Neural crest cell (in vitro differentiated cells): ENCODE data around the gene EPB41L2. TPM values are rescaled to one million over a fixed set of nuclear protein-coding genes. Genes with fewer than 3 reads are reported as not detected.

ENCODE experiments used
- DNase-seq: peaks from one replicate; pipeline ENCODE4 v3.0.0; 2021; ENCODE audit warnings: low read depth, mixed read lengths, low spot score
- H3K27ac Mint-ChIP-seq: one replicate; pipeline ENCODE4 v1.8.0; 2021; ENCODE audit warnings: mild to moderate bottlenecking, mixed read lengths; ENCODE audit not compliant: unreplicated experiment
- H3K27me3 Mint-ChIP-seq: 2 replicates; pipeline ENCODE4 v1.8.0; 2021; ENCODE audit warnings: low read depth, mild to moderate bottlenecking, mixed read lengths
- H3K36me3 Mint-ChIP-seq: 2 replicates; pipeline ENCODE4 v1.8.0; 2021; ENCODE audit warnings: low read depth, mild to moderate bottlenecking, mixed read lengths
- H3K4me1 Mint-ChIP-seq: 2 replicates; pipeline ENCODE4 v1.8.0; 2021; ENCODE audit warnings: mixed read lengths
- H3K4me3 Mint-ChIP-seq: one replicate; pipeline ENCODE4 v1.8.0; 2021; ENCODE audit warnings: mild to moderate bottlenecking, mixed read lengths
- H3K9me3 Mint-ChIP-seq: 2 replicates; pipeline ENCODE4 v1.8.0; 2021; ENCODE audit warnings: mixed read lengths
- CTCF ChIP-seq: fragments of 200-600 bp; sonication (generic); conservative IDR thresholded peaks from 2 replicates; pipeline ENCODE4 v1.5.0; 2021; ENCODE audit warnings: antibody characterized with exemption, mild to moderate bottlenecking
- total RNA-seq: library from RNA; stranded (reverse); gene quantifications from 2 replicates; pipeline ENCODE4 v1.2.1, GENCODE V29; 2021

EPB41L2 gene
- total RNA-seq, 1 donor from 2014 or later = 114 TPM

- Mint-ChIP-seq H3K4me1 (peaks cover 33% of the 10 kb centered on the region), H3K27me3 (no peaks in the 10 kb centered on the region), H3K36me3 (peaks cover 19% of the 10 kb centered on the region), H3K4me3 (no peak overlapping the region), H3K9me3 (peaks cover 7% of the 10 kb centered on the region), H3K27ac (no peak overlapping the region)
- no peak for TF ChIP-seq CTCF
- no peak for DNase-seq
Observed at GRCh38 chr6:130908188-130908587, 154.9 kb downstream of the EPB41L2 start.

- H3K27me3 Mint-ChIP-seq = no peaks in the 10 kb centered on the region
- no peak for TF ChIP-seq CTCF
Observed at GRCh38 chr6:130907687-130908086, 155.4 kb downstream of the EPB41L2 start.

GRCh38 chr6:130906736-130907381, 156.2 kb downstream of the EPB41L2 start:
- DNase-seq = no peak
- Mint-ChIP-seq H3K27ac (no peak overlapping the region), H3K4me1 (peaks cover 32% of the 10 kb centered on the region), H3K27me3 (no peaks in the 10 kb centered on the region), H3K36me3 (peaks cover 21% of the 10 kb centered on the region), H3K4me3 (no peak overlapping the region), H3K9me3 (peaks cover 7% of the 10 kb centered on the region)
- TF ChIP-seq CTCF = no peak

More at GRCh38 chr6:130907687-130908086, 155.4 kb downstream of the EPB41L2 start:
- Mint-ChIP-seq H3K4me3 (no peak overlapping the region), H3K27ac (peak overlapping the region; percentile 60), H3K4me1 (peaks cover 33% of the 10 kb centered on the region), H3K9me3 (peaks cover 7% of the 10 kb centered on the region), H3K36me3 (peaks cover 20% of the 10 kb centered on the region)
- no peak for DNase-seq

GRCh38 chr6:130903602-130904001, 159.4 kb downstream of the EPB41L2 start:
- Mint-ChIP-seq H3K36me3 (peaks cover 14% of the 10 kb centered on the region), H3K4me1 (peaks cover 25% of the 10 kb centered on the region), H3K9me3 (no peaks in the 10 kb centered on the region), H3K27me3 (no peaks in the 10 kb centered on the region), H3K27ac (no peak overlapping the region), H3K4me3 (no peak overlapping the region)
- TF ChIP-seq CTCF = no peak
- DNase-seq = no peak

- TF ChIP-seq CTCF = no peak
- H3K4me3 Mint-ChIP-seq = no peak overlapping the region
- H3K9me3 Mint-ChIP-seq = no peaks in the 10 kb centered on the region
- no peaks in the 10 kb centered on the region for H3K27me3 Mint-ChIP-seq
- H3K4me1 Mint-ChIP-seq = peaks cover 22% of the 10 kb centered on the region
- no peak overlapping the region for H3K27ac Mint-ChIP-seq
- H3K36me3 Mint-ChIP-seq = peaks cover 13% of the 10 kb centered on the region
- no peak for DNase-seq
Observed at GRCh38 chr6:130903007-130903406, 160.0 kb downstream of the EPB41L2 start.
